ENCODE results near the gene MRPL16. TPM values are rescaled to one million over a fixed set of nuclear protein-coding genes. Genes with fewer than 3 reads are reported as not detected.

Gene MRPL16
- total RNA-seq, 1 experiment from 2014 or later = 53.4 TPM

DNA sequence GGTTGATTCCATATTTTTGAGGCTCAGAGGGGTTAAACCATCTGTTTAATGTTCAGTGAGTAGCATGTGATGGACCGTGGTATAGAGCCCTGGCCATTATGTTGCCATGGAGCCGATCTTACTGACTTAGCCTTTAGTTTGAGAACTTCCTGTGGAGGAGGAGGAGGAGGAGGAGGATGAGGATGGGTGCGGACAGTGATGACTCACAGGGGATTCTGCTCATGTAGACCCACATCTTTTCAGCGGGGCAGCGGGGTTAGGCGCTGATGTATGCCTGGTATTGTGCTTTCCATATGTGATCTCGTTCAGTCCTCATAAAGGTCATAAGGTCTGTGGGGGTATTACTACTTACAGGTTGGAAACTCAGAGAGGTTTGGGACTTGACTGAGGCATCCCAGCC lies 41.5 kb downstream of the MRPL16 start:
- no TSS peak for BruUV-seq (replicated peaks)
- TF ChIP-seq EZH2 (IDR thresholded peaks at IDR 0.05; ENCODE audit: borderline replicate concordance, low read depth, low read length, poor library complexity, severe bottlenecking) = no peak
- TF ChIP-seq, protein P1, sequence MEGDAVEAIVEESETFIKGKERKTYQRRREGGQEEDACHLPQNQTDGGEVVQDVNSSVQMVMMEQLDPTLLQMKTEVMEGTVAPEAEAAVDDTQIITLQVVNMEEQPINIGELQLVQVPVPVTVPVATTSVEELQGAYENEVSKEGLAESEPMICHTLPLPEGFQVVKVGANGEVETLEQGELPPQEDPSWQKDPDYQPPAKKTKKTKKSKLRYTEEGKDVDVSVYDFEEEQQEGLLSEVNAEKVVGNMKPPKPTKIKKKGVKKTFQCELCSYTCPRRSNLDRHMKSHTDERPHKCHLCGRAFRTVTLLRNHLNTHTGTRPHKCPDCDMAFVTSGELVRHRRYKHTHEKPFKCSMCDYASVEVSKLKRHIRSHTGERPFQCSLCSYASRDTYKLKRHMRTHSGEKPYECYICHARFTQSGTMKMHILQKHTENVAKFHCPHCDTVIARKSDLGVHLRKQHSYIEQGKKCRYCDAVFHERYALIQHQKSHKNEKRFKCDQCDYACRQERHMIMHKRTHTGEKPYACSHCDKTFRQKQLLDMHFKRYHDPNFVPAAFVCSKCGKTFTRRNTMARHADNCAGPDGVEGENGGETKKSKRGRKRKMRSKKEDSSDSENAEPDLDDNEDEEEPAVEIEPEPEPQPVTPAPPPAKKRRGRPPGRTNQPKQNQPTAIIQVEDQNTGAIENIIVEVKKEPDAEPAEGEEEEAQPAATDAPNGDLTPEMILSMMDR (conservative IDR thresholded peaks at IDR 0.05; ENCODE audit: low read depth, low read length) = no peak
- Histone ChIP-seq H3K27ac (ENCODE audit: low read depth, low read length, poor library complexity, severe bottlenecking) (no peak overlapping the region), H3K36me3 (ENCODE audit: insufficient read depth, low read length, poor library complexity, severe bottlenecking) (no peaks in the 10 kb centered on the region), H3K4me3 (ENCODE audit: low read depth, low read length, poor library complexity, severe bottlenecking) (no peak overlapping the region), H3K9me3 (ENCODE audit: low read depth, low read length, poor library complexity, severe bottlenecking) (no peaks in the 10 kb centered on the region), H3K4me1 (ENCODE audit: insufficient read depth, low read length, poor library complexity, severe bottlenecking) (no peaks in the 10 kb centered on the region), H3K27me3 (replicated peaks; ENCODE audit: insufficient read depth, low read depth, low read length, poor library complexity) (no peaks in the 10 kb centered on the region)
- DNase-seq (ENCODE audit: low spot score) = no peak
- ChIA-PET POLR2A (ENCODE audit: low non-redundant PET) (no interaction called here), CTCF (no interaction called here)
- intact Hi-C loops (cut with micrococcal nuclease; ENCODE audit: unreplicated experiment) = no loop called here

DNA sequence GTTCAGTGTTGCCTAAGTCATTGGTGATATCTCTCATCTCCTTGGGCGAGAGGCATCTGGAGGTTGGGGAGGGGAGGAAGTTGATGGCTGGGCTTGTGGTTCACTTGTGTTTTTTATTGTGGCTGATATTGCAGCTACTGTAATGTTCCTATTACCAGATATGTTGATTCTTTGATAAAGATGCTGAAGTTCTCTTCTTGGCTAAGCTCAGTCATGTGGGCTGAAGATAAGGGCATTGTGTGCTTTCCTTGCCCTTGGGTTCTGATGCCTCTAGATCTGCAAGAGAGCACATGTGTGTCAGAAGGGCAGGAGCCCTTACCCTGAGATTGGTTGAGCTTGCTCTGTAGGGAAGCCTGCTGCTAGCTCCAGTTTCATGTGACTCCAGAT lies 43.4 kb downstream of the MRPL16 start:
- Histone ChIP-seq H3K27ac (ENCODE audit: low read depth, low read length, poor library complexity, severe bottlenecking) (no peak overlapping the region), H3K36me3 (ENCODE audit: insufficient read depth, low read length, poor library complexity, severe bottlenecking) (no peaks in the 10 kb centered on the region), H3K9me3 (ENCODE audit: low read depth, low read length, poor library complexity, severe bottlenecking) (no peaks in the 10 kb centered on the region), H3K27me3 (replicated peaks; ENCODE audit: insufficient read depth, low read depth, low read length, poor library complexity) (no peaks in the 10 kb centered on the region), H3K4me3 (ENCODE audit: low read depth, low read length, poor library complexity, severe bottlenecking) (no peak overlapping the region), H3K4me1 (ENCODE audit: insufficient read depth, low read length, poor library complexity, severe bottlenecking) (no peaks in the 10 kb centered on the region)
- intact Hi-C loops (cut with micrococcal nuclease; ENCODE audit: unreplicated experiment) = no loop called here
- DNase-seq (ENCODE audit: low spot score) = no peak
- CTCF ChIA-PET = no interaction called here
- BruUV-seq (replicated peaks) = no TSS peak
- POLR2A ChIA-PET (ENCODE audit: low non-redundant PET) = no interaction called here
- no peak for TF ChIP-seq EZH2 (IDR thresholded peaks at IDR 0.05; ENCODE audit: borderline replicate concordance, low read depth, low read length, poor library complexity, severe bottlenecking)
- TF ChIP-seq, protein P1 (conservative IDR thresholded peaks at IDR 0.05; ENCODE audit: low read depth, low read length) = no peak

DNA sequence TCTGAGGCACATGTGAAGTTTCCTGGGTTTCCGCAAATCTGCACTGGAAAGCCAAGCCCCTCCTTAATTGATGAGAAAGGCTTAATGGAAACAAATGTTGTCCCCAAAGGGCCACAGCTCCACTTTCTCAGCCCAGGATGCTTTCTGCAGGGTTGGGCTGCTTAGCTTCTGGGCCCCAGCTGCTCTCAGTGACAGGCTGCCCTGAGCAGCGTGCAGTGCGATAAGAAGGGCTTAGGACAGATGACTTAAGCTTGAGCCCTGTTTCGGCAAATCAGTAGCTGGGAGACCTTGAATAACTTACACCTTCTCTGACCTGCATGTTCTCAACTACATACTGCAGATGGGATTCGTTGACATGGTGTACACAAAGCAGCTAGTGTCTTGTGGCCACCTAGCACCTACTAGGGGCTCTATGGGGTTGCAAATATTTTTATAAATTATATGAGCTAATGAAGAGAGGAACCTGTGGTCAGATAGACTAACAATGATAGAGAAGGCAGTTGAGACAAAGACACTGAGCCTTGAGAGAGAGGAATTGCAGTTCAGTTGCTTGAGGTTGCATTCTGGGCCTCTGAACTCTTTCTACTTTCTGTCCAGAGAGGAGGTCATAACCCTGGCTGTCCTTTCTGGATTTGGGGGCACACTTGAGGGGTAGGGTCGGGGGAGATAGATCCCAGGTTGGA lies 43.9 kb downstream of the MRPL16 start:
- Histone ChIP-seq H3K9me3 (ENCODE audit: low read depth, low read length, poor library complexity, severe bottlenecking) (no peaks in the 10 kb centered on the region), H3K27ac (ENCODE audit: low read depth, low read length, poor library complexity, severe bottlenecking) (no peak overlapping the region), H3K4me3 (ENCODE audit: low read depth, low read length, poor library complexity, severe bottlenecking) (no peak overlapping the region), H3K27me3 (replicated peaks; ENCODE audit: insufficient read depth, low read depth, low read length, poor library complexity) (no peaks in the 10 kb centered on the region), H3K4me1 (ENCODE audit: insufficient read depth, low read length, poor library complexity, severe bottlenecking) (no peaks in the 10 kb centered on the region), H3K36me3 (ENCODE audit: insufficient read depth, low read length, poor library complexity, severe bottlenecking) (no peaks in the 10 kb centered on the region)
- TF ChIP-seq, protein P1 (conservative IDR thresholded peaks at IDR 0.05; ENCODE audit: low read depth, low read length) = no peak
- no peak for TF ChIP-seq EZH2 (IDR thresholded peaks at IDR 0.05; ENCODE audit: borderline replicate concordance, low read depth, low read length, poor library complexity, severe bottlenecking)
- BruUV-seq (replicated peaks) = no TSS peak
- DNase-seq (ENCODE audit: low spot score) = no peak
- intact Hi-C loops (cut with micrococcal nuclease; ENCODE audit: unreplicated experiment) = no loop called here
- POLR2A ChIA-PET (ENCODE audit: low non-redundant PET) = no interaction called here
- CTCF ChIA-PET = interaction anchor here (1.9 kb wide), 1 partner anchor 12 kb away, joined by 5 read pairs; no protein-coding TSS in a partner anchor

Data from A673 (cell line).